GM19467 (cell line): ENCODE measurements around the gene EIF3L.
A peak's percentile ranks its signal among the peaks of the same experiment; 100 is the strongest.

ENCODE experiments used
- ATAC-seq: cut with Tn5 transposase; IDR thresholded peaks from one replicate; pipeline ENCODE4 v1.9.1; 2021; ENCODE audit warnings: mild to moderate bottlenecking, moderate library complexity; ENCODE audit not compliant: unreplicated experiment

EIF3L gene

GRCh38 chr22:37904572-37905533 lies 55.6 kb downstream of the EIF3L start:
- ATAC-seq = no peak

- peak; percentile 76 for ATAC-seq
Observed at GRCh38 chr22:37905534-37906363, 56.5 kb downstream of the EIF3L start, which contains the start of gene MICALL1. Gene MICALL1 (plus strand): TSS chr22:37906297. CDS start chr22:37906423, 126 bp downstream.

GRCh38 chr22:37906364-37907008 lies 57.3 kb downstream of the EIF3L start:
- ATAC-seq = peak; percentile 27

- no peak for ATAC-seq
Observed at GRCh38 chr22:37907036-37907954, 58.1 kb downstream of the EIF3L start.

GRCh38 chr22:37909766-37910165 lies 60.5 kb downstream of the EIF3L start:
- no peak for ATAC-seq

- no peak for ATAC-seq
Observed at GRCh38 chr22:37910890-37911672, 61.9 kb downstream of the EIF3L start.

GRCh38 chr22:37911697-37912096 lies 62.5 kb downstream of the EIF3L start:
- no peak for ATAC-seq

- ATAC-seq = no peak
Observed at GRCh38 chr22:37912171-37912570, 63.0 kb downstream of the EIF3L start.

GRCh38 chr22:37913233-37913721 lies 64.1 kb downstream of the EIF3L start:
- ATAC-seq = no peak

- no peak for ATAC-seq
Observed at GRCh38 chr22:37916311-37916710, 67.1 kb downstream of the EIF3L start.

- ATAC-seq = no peak
Observed at GRCh38 chr22:37917874-37918548, 68.8 kb downstream of the EIF3L start.

GRCh38 chr22:37918580-37919270 lies 69.5 kb downstream of the EIF3L start:
- ATAC-seq = no peak

GRCh38 chr22:37920126-37920525 lies 70.9 kb downstream of the EIF3L start:
- ATAC-seq = no peak

- ATAC-seq = no peak
Observed at GRCh38 chr22:37922191-37922590, 73.0 kb downstream of the EIF3L start.

GRCh38 chr22:37923927-37924326 lies 74.7 kb downstream of the EIF3L start:
- no peak for ATAC-seq

GRCh38 chr22:37924386-37925065 lies 75.3 kb downstream of the EIF3L start:
- no peak for ATAC-seq

GRCh38 chr22:37925330-37925729 lies 76.1 kb downstream of the EIF3L start:
- ATAC-seq = no peak
